K562 (cell line): Measurements from ENCODE around the gene NTRK1. TPM values are rescaled to one million over a fixed set of nuclear protein-coding genes. Genes with fewer than 3 reads are reported as not detected.

Experiments
- BDP1 ChIP-seq: IDR thresholded peaks from 3 replicates; pipeline ENCODE4 v1.6.1; 2011; ENCODE audit not compliant: insufficient read length, insufficient read depth
- BRD4 ChIP-seq: fragments of 200-600 bp; sonication (generic); IDR thresholded peaks from 2 replicates; pipeline ENCODE4 v1.6.1; 2017; ENCODE audit warnings: inconsistent platforms
- C11orf30 ChIP-seq: fragments of 450-650 bp; IDR thresholded peaks from 2 replicates; pipeline ENCODE4 v1.6.1; 2016; ENCODE audit warnings: low read depth, mild to moderate bottlenecking
- CBFA2T2 ChIP-seq: fragments of 450-650 bp; conservative IDR thresholded peaks from 2 replicates; pipeline ENCODE4 v1.6.1; 2017; ENCODE audit warnings: mild to moderate bottlenecking
- CCAR2 ChIP-seq: fragments of 200-400 bp; formaldehyde crosslinking; IDR thresholded peaks from 2 replicates; pipeline ENCODE4 v1.6.1; 2017; ENCODE audit warnings: mild to moderate bottlenecking, low read depth, low read length
- ERF ChIP-seq: fragments of 450-650 bp; formaldehyde crosslinking; IDR thresholded peaks from 2 replicates; pipeline ENCODE4 v1.4.0; 2020; ENCODE audit warnings: mild to moderate bottlenecking, mixed read lengths
- KAT2B ChIP-seq: IDR thresholded peaks from one replicate; pipeline ENCODE4 v1.6.1; 2012; ENCODE audit warnings: low read depth, mild to moderate bottlenecking, control low read depth, inconsistent platforms, low read length, moderate library complexity
- NCOA1 ChIP-seq: fragments of 450-650 bp; IDR thresholded peaks from 2 replicates; pipeline ENCODE4 v1.6.1; 2016; ENCODE audit warnings: low read depth
- POLR2G ChIP-seq: fragments of 200-400 bp; formaldehyde crosslinking; IDR thresholded peaks from 2 replicates; pipeline ENCODE4 v1.6.1; 2017; ENCODE audit warnings: low read depth, mild to moderate bottlenecking, antibody characterized with exemption, low read length, moderate library complexity
- SMARCA4 ChIP-seq: fragments of 450-650 bp; IDR thresholded peaks from 2 replicates; pipeline ENCODE4 v1.6.1; 2016
- SNIP1 ChIP-seq: fragments of 450-650 bp; IDR thresholded peaks from 2 replicates; pipeline ENCODE4 v1.7.1; 2017; ENCODE audit warnings: low read depth, mild to moderate bottlenecking
- ZFPM2 ChIP-seq: fragments of 250-450 bp; sonication (Bioruptor Pico); IDR thresholded peaks from 2 replicates; pipeline ENCODE4 v1.5.1; 2022; ENCODE audit warnings: mild to moderate bottlenecking
- ZNF766 ChIP-seq: fragments of 200-800 bp; sonication (Bioruptor generic); conservative IDR thresholded peaks from 2 replicates; pipeline ENCODE4 v1.6.1; 2016; ENCODE audit warnings: missing genetic modification characterization, missing compliant biosample characterization
- polyA plus RNA-seq, 8 experiments: library from polyadenylated mRNA; depleted of rRNA in 4 of 8; stranded (reverse) in 5 of 8; unstranded in 3 of 8; fragments of >200 nt; fragmentation: Nextera tagmentation in 2 of 8; fragmentation: Illumina TruSeq in 1 of 8; extraction: Ambion mirVana in 2 of 8; extraction: Trizol in 1 of 8; gene quantifications; 2 replicates each; pipeline versions ENCODE4 v1.2.1 to v1.2.3, GENCODE V29; 2011 to 2014; ENCODE audit warnings: inconsistent platforms in 1 of 8, missing spikeins in 1 of 8
- total RNA-seq, 7 experiments: library from RNA; depleted of rRNA in 6 of 7; stranded (reverse); fragments of >200 nt in 6 of 7; fragmentation: Illumina TruSeq in 2 of 7; extraction: Trizol in 2 of 7; gene quantifications; 2 replicates each; pipeline versions ENCODE4 v1.2.1 to v1.2.3, GENCODE V29; 2011 to 2021; ENCODE audit warnings: low replicate concordance in 1 of 7
- TF ChIP-seq, protein P1 (sequence below): fragments of 250-450 bp; sonication (Bioruptor Pico); IDR thresholded peaks from 2 replicates; pipeline ENCODE4 v1.5.0; 2021; ENCODE audit warnings: mild to moderate bottlenecking, moderate library complexity
- TF ChIP-seq, protein P2 (sequence below), 2 experiments: fragments of 150-350 bp in 1 of 2; IDR thresholded peaks; 2 replicates each; pipeline ENCODE4 v1.6.1; 2012 to 2016; ENCODE audit warnings: low read depth in 2 of 2, low read length in 2 of 2, mild to moderate bottlenecking in 1 of 2, moderate library complexity in 1 of 2
- TF ChIP-seq, protein P3 (sequence below): fragments of 150-350 bp; IDR thresholded peaks from 2 replicates; pipeline ENCODE4 v1.6.1; 2014; ENCODE audit warnings: low read depth, mild to moderate bottlenecking, low read length, borderline replicate concordance
- TF ChIP-seq, protein P4 (sequence below): IDR thresholded peaks from 3 replicates; pipeline ENCODE4 v1.6.1; 2011; ENCODE audit warnings: borderline replicate concordance, mild to moderate bottlenecking; ENCODE audit not compliant: insufficient read length, insufficient read depth

Gene NTRK1
- total and polyA plus RNA-seq, 9 of the 15 experiments (the other 6 are each of a cell fraction or from before 2014, with no cell fraction given) = 0.46 to 30.0 (median 7.9) TPM

DNA sequence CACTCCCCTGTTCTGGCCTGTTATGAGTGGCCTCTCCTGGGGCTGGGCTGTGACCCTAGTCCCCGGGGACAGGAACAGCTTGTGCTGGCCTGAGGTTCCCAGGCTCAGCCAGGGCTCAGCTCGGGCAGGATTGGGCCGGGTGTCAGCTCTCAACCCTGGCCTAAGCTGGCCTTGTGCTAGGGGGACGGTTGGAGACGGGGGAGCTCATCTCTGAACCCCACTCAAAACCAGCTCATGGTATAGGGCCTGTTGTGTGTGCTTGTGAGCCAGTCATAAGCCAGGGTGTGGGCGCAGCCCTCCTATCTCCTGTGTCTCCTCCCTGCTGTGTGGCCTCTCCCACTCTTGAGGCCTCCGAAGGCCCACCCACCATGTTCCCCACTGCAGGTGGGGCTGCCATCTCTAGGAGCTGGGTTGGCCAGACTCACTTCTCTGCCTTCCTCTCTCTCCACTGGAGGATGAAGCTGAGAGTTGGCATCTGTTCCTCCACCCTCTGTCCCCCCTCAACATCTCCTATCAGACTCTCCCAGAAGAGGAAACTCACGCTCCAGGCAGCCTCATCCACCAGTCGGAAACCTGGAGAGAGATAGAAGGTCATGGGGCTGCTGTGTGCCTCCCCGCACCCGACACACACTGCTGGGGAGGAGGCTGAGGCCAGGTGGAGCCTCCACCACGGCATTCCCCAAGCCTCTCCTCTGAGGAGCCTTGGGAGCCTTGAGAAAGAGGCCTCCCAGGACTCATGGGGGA, 34.2 kb downstream of the NTRK1 start (continued):
- TF ChIP-seq, protein P1, sequence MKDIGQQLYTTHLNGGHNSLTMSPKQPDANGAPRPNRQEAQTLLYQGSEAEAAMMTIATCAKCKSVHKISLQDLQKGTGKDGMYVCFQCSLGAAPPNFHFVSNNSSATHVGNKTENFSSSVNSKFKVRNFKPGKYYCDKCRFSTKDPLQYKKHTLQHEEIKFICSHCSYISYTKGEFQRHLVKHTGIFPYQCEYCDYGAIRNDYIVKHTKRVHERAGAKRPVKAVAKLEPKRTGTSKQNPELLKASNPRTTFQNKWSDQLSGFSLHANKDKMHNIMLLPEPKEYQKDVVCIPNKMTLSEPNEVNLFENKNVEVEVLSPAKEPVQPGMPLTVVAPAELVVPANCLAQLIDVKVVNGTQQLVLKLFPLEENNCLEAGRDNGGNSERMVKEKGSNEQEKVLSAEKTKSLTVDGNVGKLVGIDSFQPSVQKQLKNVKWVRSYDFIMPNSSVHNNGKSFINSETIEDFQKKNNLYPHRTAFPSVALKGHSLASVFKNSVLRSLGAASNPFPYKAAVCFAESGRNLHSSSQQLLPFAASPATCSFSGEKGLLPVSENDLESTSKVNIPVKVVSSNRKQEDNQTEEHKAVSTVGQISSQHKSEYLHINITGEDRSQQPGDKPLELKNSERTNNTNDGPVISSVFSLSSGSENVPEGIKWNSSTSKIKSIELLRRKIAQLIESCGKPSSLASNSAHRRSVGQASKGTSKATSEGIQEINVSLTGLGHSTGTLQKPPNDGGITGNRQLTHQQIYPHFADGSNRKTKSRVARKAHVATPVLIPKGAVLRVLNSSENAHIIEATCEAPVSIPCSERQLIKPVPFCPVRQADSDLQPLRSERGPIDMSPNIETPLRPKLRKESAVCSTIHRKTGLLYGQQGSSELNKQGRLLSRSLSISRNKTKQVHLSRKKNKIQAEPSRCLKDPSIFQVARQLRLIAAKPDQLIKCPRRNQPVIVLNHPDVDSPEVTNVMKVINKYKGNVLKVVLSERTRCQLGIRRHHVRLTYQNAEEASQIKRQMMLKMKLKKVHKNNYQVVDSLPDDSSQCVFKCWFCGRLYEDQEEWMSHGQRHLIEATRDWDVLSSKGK (CRISPR knock-in tag) = no peak
- TF ChIP-seq KAT2B = no peak
- TF ChIP-seq BRD4 = no peak
- no peak for TF ChIP-seq ZFPM2
- no peak for TF ChIP-seq ERF (CRISPR knock-in tag)
- TF ChIP-seq, protein P2, sequence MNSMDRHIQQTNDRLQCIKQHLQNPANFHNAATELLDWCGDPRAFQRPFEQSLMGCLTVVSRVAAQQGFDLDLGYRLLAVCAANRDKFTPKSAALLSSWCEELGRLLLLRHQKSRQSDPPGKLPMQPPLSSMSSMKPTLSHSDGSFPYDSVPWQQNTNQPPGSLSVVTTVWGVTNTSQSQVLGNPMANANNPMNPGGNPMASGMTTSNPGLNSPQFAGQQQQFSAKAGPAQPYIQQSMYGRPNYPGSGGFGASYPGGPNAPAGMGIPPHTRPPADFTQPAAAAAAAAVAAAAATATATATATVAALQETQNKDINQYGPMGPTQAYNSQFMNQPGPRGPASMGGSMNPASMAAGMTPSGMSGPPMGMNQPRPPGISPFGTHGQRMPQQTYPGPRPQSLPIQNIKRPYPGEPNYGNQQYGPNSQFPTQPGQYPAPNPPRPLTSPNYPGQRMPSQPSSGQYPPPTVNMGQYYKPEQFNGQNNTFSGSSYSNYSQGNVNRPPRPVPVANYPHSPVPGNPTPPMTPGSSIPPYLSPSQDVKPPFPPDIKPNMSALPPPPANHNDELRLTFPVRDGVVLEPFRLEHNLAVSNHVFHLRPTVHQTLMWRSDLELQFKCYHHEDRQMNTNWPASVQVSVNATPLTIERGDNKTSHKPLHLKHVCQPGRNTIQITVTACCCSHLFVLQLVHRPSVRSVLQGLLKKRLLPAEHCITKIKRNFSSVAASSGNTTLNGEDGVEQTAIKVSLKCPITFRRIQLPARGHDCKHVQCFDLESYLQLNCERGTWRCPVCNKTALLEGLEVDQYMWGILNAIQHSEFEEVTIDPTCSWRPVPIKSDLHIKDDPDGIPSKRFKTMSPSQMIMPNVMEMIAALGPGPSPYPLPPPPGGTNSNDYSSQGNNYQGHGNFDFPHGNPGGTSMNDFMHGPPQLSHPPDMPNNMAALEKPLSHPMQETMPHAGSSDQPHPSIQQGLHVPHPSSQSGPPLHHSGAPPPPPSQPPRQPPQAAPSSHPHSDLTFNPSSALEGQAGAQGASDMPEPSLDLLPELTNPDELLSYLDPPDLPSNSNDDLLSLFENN (IDR thresholded peaks at IDR 0.05; ENCODE audit: low read depth in 2 of 2, low read length in 2 of 2) = no peak
- peak; percentile 88 for TF ChIP-seq CBFA2T2
- no peak for TF ChIP-seq SNIP1
- TF ChIP-seq C11orf30 = no peak
- TF ChIP-seq NCOA1 = no peak; the same call in 1 of the 2 replicates
- no peak for TF ChIP-seq CCAR2
- TF ChIP-seq ZNF766 (CRISPR knock-in tag) = peak; percentile 61; the same call in 1 of the 2 replicates
- TF ChIP-seq, protein P3, sequence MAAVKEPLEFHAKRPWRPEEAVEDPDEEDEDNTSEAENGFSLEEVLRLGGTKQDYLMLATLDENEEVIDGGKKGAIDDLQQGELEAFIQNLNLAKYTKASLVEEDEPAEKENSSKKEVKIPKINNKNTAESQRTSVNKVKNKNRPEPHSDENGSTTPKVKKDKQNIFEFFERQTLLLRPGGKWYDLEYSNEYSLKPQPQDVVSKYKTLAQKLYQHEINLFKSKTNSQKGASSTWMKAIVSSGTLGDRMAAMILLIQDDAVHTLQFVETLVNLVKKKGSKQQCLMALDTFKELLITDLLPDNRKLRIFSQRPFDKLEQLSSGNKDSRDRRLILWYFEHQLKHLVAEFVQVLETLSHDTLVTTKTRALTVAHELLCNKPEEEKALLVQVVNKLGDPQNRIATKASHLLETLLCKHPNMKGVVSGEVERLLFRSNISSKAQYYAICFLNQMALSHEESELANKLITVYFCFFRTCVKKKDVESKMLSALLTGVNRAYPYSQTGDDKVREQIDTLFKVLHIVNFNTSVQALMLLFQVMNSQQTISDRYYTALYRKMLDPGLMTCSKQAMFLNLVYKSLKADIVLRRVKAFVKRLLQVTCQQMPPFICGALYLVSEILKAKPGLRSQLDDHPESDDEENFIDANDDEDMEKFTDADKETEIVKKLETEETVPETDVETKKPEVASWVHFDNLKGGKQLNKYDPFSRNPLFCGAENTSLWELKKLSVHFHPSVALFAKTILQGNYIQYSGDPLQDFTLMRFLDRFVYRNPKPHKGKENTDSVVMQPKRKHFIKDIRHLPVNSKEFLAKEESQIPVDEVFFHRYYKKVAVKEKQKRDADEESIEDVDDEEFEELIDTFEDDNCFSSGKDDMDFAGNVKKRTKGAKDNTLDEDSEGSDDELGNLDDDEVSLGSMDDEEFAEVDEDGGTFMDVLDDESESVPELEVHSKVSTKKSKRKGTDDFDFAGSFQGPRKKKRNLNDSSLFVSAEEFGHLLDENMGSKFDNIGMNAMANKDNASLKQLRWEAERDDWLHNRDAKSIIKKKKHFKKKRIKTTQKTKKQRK = no peak
- peak; percentile 50; the same call in 1 of the 2 replicates for TF ChIP-seq POLR2G
- TF ChIP-seq, protein P4, sequence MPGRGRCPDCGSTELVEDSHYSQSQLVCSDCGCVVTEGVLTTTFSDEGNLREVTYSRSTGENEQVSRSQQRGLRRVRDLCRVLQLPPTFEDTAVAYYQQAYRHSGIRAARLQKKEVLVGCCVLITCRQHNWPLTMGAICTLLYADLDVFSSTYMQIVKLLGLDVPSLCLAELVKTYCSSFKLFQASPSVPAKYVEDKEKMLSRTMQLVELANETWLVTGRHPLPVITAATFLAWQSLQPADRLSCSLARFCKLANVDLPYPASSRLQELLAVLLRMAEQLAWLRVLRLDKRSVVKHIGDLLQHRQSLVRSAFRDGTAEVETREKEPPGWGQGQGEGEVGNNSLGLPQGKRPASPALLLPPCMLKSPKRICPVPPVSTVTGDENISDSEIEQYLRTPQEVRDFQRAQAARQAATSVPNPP = no peak
- TF ChIP-seq SMARCA4 = peak; percentile 61; the same call in 1 of the 2 replicates
- TF ChIP-seq BDP1 = no peak
